Trophoblast cell (in vitro differentiated cells and primary cell): ENCODE results near the gene PPFIA2.

Experiments used
- DNase-seq, 2 donors: peaks; one replicate each; pipeline ENCODE4 v3.0.0-alpha.2; 2016
- H2AFZ ChIP-seq: 2 replicates; pipeline ENCODE4 v1.6.1; 2013; ENCODE audit warnings: low read length, moderate library complexity, mild to moderate bottlenecking; ENCODE audit not compliant: insufficient read depth, poor library complexity
- H2AK5ac ChIP-seq: 2 replicates; pipeline ENCODE4 v1.6.1; 2013; ENCODE audit warnings: mild to moderate bottlenecking, low read length
- H2BK120ac ChIP-seq: 2 replicates; pipeline ENCODE4 v1.6.1; 2013; ENCODE audit warnings: low read length, mild to moderate bottlenecking, moderate library complexity; ENCODE audit not compliant: insufficient read depth, poor library complexity
- H2BK12ac ChIP-seq: 2 replicates; pipeline ENCODE4 v1.6.1; 2013; ENCODE audit warnings: mild to moderate bottlenecking, low read length, moderate library complexity
- H2BK5ac ChIP-seq: 2 replicates; pipeline ENCODE4 v1.6.1; 2013; ENCODE audit warnings: low read length, low read depth, moderate library complexity, mild to moderate bottlenecking; ENCODE audit not compliant: poor library complexity
- H3K14ac ChIP-seq: 2 replicates; pipeline ENCODE4 v1.6.1; 2013; ENCODE audit warnings: mild to moderate bottlenecking, low read length
- H3K18ac ChIP-seq: 2 replicates; pipeline ENCODE4 v1.6.1; 2013; ENCODE audit warnings: mild to moderate bottlenecking, low read length
- H3K23ac ChIP-seq: 2 replicates; pipeline ENCODE4 v1.6.1; 2013; ENCODE audit warnings: low read length
- H3K27ac ChIP-seq: 2 replicates; pipeline ENCODE4 v1.5.1; 2013; ENCODE audit warnings: low read depth, mild to moderate bottlenecking, inconsistent platforms, low read length, moderate library complexity
- H3K27me3 ChIP-seq: 2 replicates; pipeline ENCODE4 v1.6.1; 2013; ENCODE audit warnings: inconsistent platforms, mild to moderate bottlenecking, low read length, moderate library complexity; ENCODE audit not compliant: insufficient read depth
- H3K36me3 ChIP-seq, 2 experiments: 1 replicate in 1 of 2; 2 replicates in 1 of 2; pipeline ENCODE4 v1.6.1; 2013; ENCODE audit warnings: low read length in 2 of 2, mild to moderate bottlenecking in 2 of 2, moderate library complexity in 1 of 2; ENCODE audit not compliant: insufficient read depth in 2 of 2, control insufficient read depth in 1 of 2
- H3K4ac ChIP-seq: 2 replicates; pipeline ENCODE4 v1.6.1; 2013; ENCODE audit warnings: low read depth, mild to moderate bottlenecking, low read length, moderate library complexity
- H3K4me1 ChIP-seq, 2 experiments: 1 replicate in 1 of 2; 2 replicates in 1 of 2; pipeline ENCODE4 v1.6.1; 2013; ENCODE audit warnings: low read length in 2 of 2, mild to moderate bottlenecking in 2 of 2, moderate library complexity in 1 of 2; ENCODE audit not compliant: insufficient read depth in 2 of 2, control insufficient read depth in 1 of 2
- H3K4me2 ChIP-seq: 2 replicates; pipeline ENCODE4 v1.6.1; 2013; ENCODE audit warnings: inconsistent platforms, mild to moderate bottlenecking, low read length, moderate library complexity
- H3K4me3 ChIP-seq: 2 replicates; pipeline ENCODE4 v1.5.1; 2013; ENCODE audit warnings: mild to moderate bottlenecking, low read depth, low read length, inconsistent platforms
- H3K79me1 ChIP-seq: one replicate; pipeline ENCODE4 v1.6.1; 2013; ENCODE audit warnings: low read length
- H3K79me2 ChIP-seq: 2 replicates; pipeline ENCODE4 v1.6.1; 2013; ENCODE audit warnings: low read length, mild to moderate bottlenecking; ENCODE audit not compliant: control insufficient read depth, insufficient read depth, poor library complexity
- H3K9ac ChIP-seq: 2 replicates; pipeline ENCODE4 v1.6.1; 2013; ENCODE audit warnings: mild to moderate bottlenecking, low read length
- H3K9me3 ChIP-seq: 2 replicates; pipeline ENCODE4 v1.6.1; 2013; ENCODE audit warnings: low read depth, mild to moderate bottlenecking, control low read depth, inconsistent platforms, low read length; ENCODE audit not compliant: insufficient read depth
- H4K12ac ChIP-seq: 2 replicates; pipeline ENCODE4 v1.6.1; 2013; ENCODE audit warnings: low read depth, mild to moderate bottlenecking, low read length, moderate library complexity
- H4K8ac ChIP-seq: 2 replicates; pipeline ENCODE4 v1.6.1; 2013; ENCODE audit warnings: low read depth, mild to moderate bottlenecking, low read length, moderate library complexity
- H4K91ac ChIP-seq: one replicate; pipeline ENCODE4 v1.6.1; 2013; ENCODE audit warnings: low read depth, mild to moderate bottlenecking, low read length, moderate library complexity
- WGBS: extraction: QIAGEN DNeasy Blood & Tissue Kit; methylation state at CpG from one replicate; pipeline ENCODE4 v1.1.7; 2013; ENCODE audit warnings: missing lambda C conversion rate; ENCODE audit not compliant: insufficient read length, insufficient coverage; ENCODE audit errors: extremely low coverage; 5-methylcytosine and 5-hydroxymethylcytosine counted together

Gene PPFIA2

GRCh38 chr12:81705586-81705985 lies 53.6 kb downstream of the PPFIA2 start:
- no peak overlapping the region for H2AK5ac ChIP-seq
- no peak overlapping the region for H4K8ac ChIP-seq
- H3K9ac ChIP-seq: no peak overlapping the region

GRCh38 chr12:81699551-81699950 lies 59.6 kb downstream of the PPFIA2 start:
- no peaks in the 10 kb centered on the region for H3K27me3 ChIP-seq
- DNase-seq: no peak
- H3K9me3 ChIP-seq: no peaks in the 10 kb centered on the region
- H3K9ac ChIP-seq: no peak overlapping the region
- H3K4ac ChIP-seq: no peak overlapping the region
- H3K14ac ChIP-seq: no peak overlapping the region
- H2BK120ac ChIP-seq: no peak overlapping the region
- H2BK12ac ChIP-seq: no peak overlapping the region
- no peaks in the 10 kb centered on the region for H3K36me3 ChIP-seq
- no peak overlapping the region for H3K4me3 ChIP-seq
- no peak overlapping the region for H4K91ac ChIP-seq
- H2AK5ac ChIP-seq: no peak overlapping the region
- H2BK5ac ChIP-seq: no peak overlapping the region
- no peak overlapping the region for H3K27ac ChIP-seq
- H3K23ac ChIP-seq: no peak overlapping the region
- H3K18ac ChIP-seq: no peak overlapping the region
- H4K12ac ChIP-seq: no peak overlapping the region
- H3K4me1 ChIP-seq: no peaks in the 10 kb centered on the region
- no peaks in the 10 kb centered on the region for H3K79me1 ChIP-seq
- no peak overlapping the region for H3K4me2 ChIP-seq
- H3K79me2 ChIP-seq: no peaks in the 10 kb centered on the region
- H4K8ac ChIP-seq: no peak overlapping the region
- no peak overlapping the region for H2AFZ ChIP-seq

More at GRCh38 chr12:81705586-81705985, 53.6 kb downstream of the PPFIA2 start:
- Histone ChIP-seq H3K18ac (no peak overlapping the region), H3K4me1 (no peaks in the 10 kb centered on the region), H3K23ac (no peak overlapping the region), H3K36me3 (no peaks in the 10 kb centered on the region), H3K4ac (no peak overlapping the region), H3K4me3 (no peak overlapping the region), H3K14ac (no peak overlapping the region), H3K79me1 (no peaks in the 10 kb centered on the region), H4K12ac (no peak overlapping the region), H3K27me3 (no peaks in the 10 kb centered on the region), H3K4me2 (no peak overlapping the region), H2BK12ac (no peak overlapping the region), H2AFZ (no peak overlapping the region), H3K79me2 (no peaks in the 10 kb centered on the region), H2BK120ac (no peak overlapping the region), H2BK5ac (no peak overlapping the region), H3K27ac (no peak overlapping the region), H4K91ac (no peak overlapping the region), H3K9me3 (no peaks in the 10 kb centered on the region)
- no CpG with 5 or more reads among the region's 1 CpG for WGBS
- DNase-seq: no peak

DNA sequence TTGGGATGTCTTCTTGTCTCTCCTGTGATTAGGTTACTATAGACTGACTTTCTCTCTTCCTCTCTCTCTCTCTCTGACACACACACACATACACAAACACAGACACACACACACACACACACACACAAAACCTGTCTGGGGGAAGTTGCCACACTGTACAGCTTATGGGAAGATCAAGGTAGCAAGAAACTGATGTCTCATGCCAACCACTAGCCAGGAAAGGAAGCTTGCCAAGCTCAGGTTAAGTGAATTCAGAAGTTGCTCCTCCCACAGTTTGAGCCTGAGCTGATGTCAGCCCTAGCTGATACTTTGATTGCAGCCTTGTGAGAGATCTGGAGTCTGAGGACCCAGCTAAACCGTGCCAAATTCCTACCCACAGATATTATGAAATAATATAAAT lies 67.1 kb downstream of the PPFIA2 start:
- WGBS: no CpG with 5 or more reads among the region's 1 CpG
- no peaks in the 10 kb centered on the region for H3K79me1 ChIP-seq

GRCh38 chr12:81683881-81684280 lies 75.3 kb downstream of the PPFIA2 start:
- Histone ChIP-seq H4K8ac (no peak overlapping the region), H3K27me3 (no peaks in the 10 kb centered on the region), H3K79me2 (no peaks in the 10 kb centered on the region), H3K23ac (no peak overlapping the region), H3K9me3 (no peaks in the 10 kb centered on the region), H2BK120ac (no peak overlapping the region), H4K91ac (no peak overlapping the region), H3K4me3 (no peak overlapping the region), H2AFZ (no peak overlapping the region), H2BK12ac (no peak overlapping the region), H3K14ac (no peak overlapping the region), H3K36me3 (no peaks in the 10 kb centered on the region), H2BK5ac (no peak overlapping the region), H3K4me2 (no peak overlapping the region), H3K18ac (no peak overlapping the region), H2AK5ac (no peak overlapping the region), H3K9ac (no peak overlapping the region), H3K4me1 (no peaks in the 10 kb centered on the region), H3K4ac (no peak overlapping the region), H3K79me1 (no peaks in the 10 kb centered on the region), H4K12ac (no peak overlapping the region), H3K27ac (no peak overlapping the region)
- WGBS: no CpG with 5 or more reads among the region's 1 CpG
- DNase-seq: no peak

More for the DNA sequence above, 67.1 kb downstream of the PPFIA2 start:
- DNase-seq: no peak
- Histone ChIP-seq H3K27me3 (no peaks in the 10 kb centered on the region), H2AFZ (no peak overlapping the region), H3K18ac (no peak overlapping the region), H3K4me3 (no peak overlapping the region), H2BK120ac (no peak overlapping the region), H3K4ac (no peak overlapping the region), H3K4me1 (no peaks in the 10 kb centered on the region), H2BK5ac (no peak overlapping the region), H4K12ac (no peak overlapping the region), H3K9me3 (no peaks in the 10 kb centered on the region), H4K8ac (no peak overlapping the region), H3K79me2 (no peaks in the 10 kb centered on the region), H3K14ac (no peak overlapping the region), H2AK5ac (no peak overlapping the region), H3K4me2 (no peak overlapping the region), H3K27ac (no peak overlapping the region), H3K36me3 (no peaks in the 10 kb centered on the region), H3K9ac (no peak overlapping the region), H4K91ac (no peak overlapping the region), H2BK12ac (no peak overlapping the region), H3K23ac (no peak overlapping the region)
